Head of caudate nucleus (tissue), 42 donors: ENCODE results near the gene THBS4.

Experiments used
- DNase-seq, 42 donors: peaks; one replicate each; pipeline versions ENCODE4 v3.0.0 to v3.0.0-alpha.2; 2020 to 2021; ENCODE audit warnings: mixed read lengths in 7 of 42
- intact Hi-C: fragments of 100-400 bp; cut with DNase I; formaldehyde crosslinking; loops from one replicate; pipeline ENCODE4 v1.15.0; 2022

Gene THBS4

GRCh38 chr5:80041527-80041926 is 6.4 kb downstream of the THBS4 start:
- intact Hi-C loops = no loop called here
- DNase-seq = no peak

- peak in 1 of 42 donors; percentile 22 for DNase-seq
- intact Hi-C loops = no loop called here
Measured at GRCh38 chr5:80042330-80042729, 7.2 kb downstream of the THBS4 start.

GRCh38 chr5:80043187-80043586 is 8.0 kb downstream of the THBS4 start:
- intact Hi-C loops = no loop called here
- no peak for DNase-seq

GRCh38 chr5:80048084-80048780 is 13.1 kb downstream of the THBS4 start:
- intact Hi-C loops = no loop called here
- no peak for DNase-seq

GRCh38 chr5:80052464-80052863 is 17.3 kb downstream of the THBS4 start:
- intact Hi-C loops = no loop called here

GRCh38 chr5:80054682-80055081 is 19.5 kb downstream of the THBS4 start:
- intact Hi-C loops = no loop called here
- no peak for DNase-seq

More at GRCh38 chr5:80052464-80052863, 17.3 kb downstream of the THBS4 start:
- no peak for DNase-seq

- intact Hi-C loops = no loop called here
- no peak for DNase-seq
Measured at GRCh38 chr5:80055491-80056170, 20.5 kb downstream of the THBS4 start.

GRCh38 chr5:80057099-80057498 is 22.0 kb downstream of the THBS4 start:
- no peak for DNase-seq
- intact Hi-C loops = no loop called here

GRCh38 chr5:80057921-80058320 is 22.8 kb downstream of the THBS4 start:
- DNase-seq = no peak
- intact Hi-C loops = no loop called here

GRCh38 chr5:80059354-80059980 is 24.3 kb downstream of the THBS4 start:
- intact Hi-C loops = no loop called here
- DNase-seq = no peak

GRCh38 chr5:80060966-80061365 is 25.8 kb downstream of the THBS4 start:
- no peak for DNase-seq
- intact Hi-C loops = no loop called here

GRCh38 chr5:80061547-80061946 is 26.4 kb downstream of the THBS4 start:
- DNase-seq = no peak
- intact Hi-C loops = no loop called here

- intact Hi-C loops = no loop called here
- no peak for DNase-seq
Measured at GRCh38 chr5:80064124-80064523, 29.0 kb downstream of the THBS4 start.

- intact Hi-C loops = no loop called here
- no peak for DNase-seq
Measured at GRCh38 chr5:80067016-80067415, 31.9 kb downstream of the THBS4 start.

- peak in 1 of 42 donors; percentile 30 for DNase-seq
- intact Hi-C loops = no loop called here
Measured at GRCh38 chr5:80067531-80068245, 32.5 kb downstream of the THBS4 start.

- no peak for DNase-seq
- intact Hi-C loops = no loop called here
Measured at GRCh38 chr5:80068246-80068636, 33.1 kb downstream of the THBS4 start.

GRCh38 chr5:80068775-80069174 is 33.6 kb downstream of the THBS4 start:
- DNase-seq = no peak
- intact Hi-C loops = no loop called here

- DNase-seq = no peak
Measured at GRCh38 chr5:80069251-80069800, 34.2 kb downstream of the THBS4 start.

GRCh38 chr5:80069918-80070318 is 34.8 kb downstream of the THBS4 start:
- DNase-seq = peak in 10 of 42 donors; percentile 12 to 76 (median 39)
- intact Hi-C loops = loop anchor here (10.0 kb wide), 1 partner anchor 75 kb away; the partner anchor contains the start of gene MTX3

More at GRCh38 chr5:80069251-80069800, 34.2 kb downstream of the THBS4 start:
- intact Hi-C loops = no loop called here
